GM12892 (cell line): ENCODE data around the gene PPP1R17.

Experiments
- POLR2AphosphoS5 ChIP-seq: IDR thresholded peaks from 2 replicates; pipeline ENCODE4 v1.6.1; 2011; ENCODE audit warnings: low read depth, low read length, control low read depth
- TAF1 ChIP-seq: IDR thresholded peaks from 2 replicates; pipeline ENCODE4 v1.6.1; 2011; ENCODE audit warnings: low read depth, mild to moderate bottlenecking, control low read depth, low read length, borderline replicate concordance

GRCh38 chr7:31651234-31652062 lies 35.6 kb upstream of the PPP1R17 start:
- no peak for TF ChIP-seq TAF1
- TF ChIP-seq POLR2AphosphoS5: no peak
